Chondrocyte (in vitro differentiated cells): Measurements from ENCODE around the gene KCNH5. TPM values are rescaled to one million over a fixed set of nuclear protein-coding genes. Genes with fewer than 3 reads are reported as not detected.
A peak's percentile ranks its signal among the peaks of the same experiment; 100 is the strongest.

Source experiments
- DNase-seq: peaks from one replicate; pipeline ENCODE4 v3.0.0; 2021; ENCODE audit warnings: mixed read lengths, low spot score
- H3K27ac Mint-ChIP-seq: one replicate; pipeline ENCODE4 v1.8.0; 2021; ENCODE audit warnings: mild to moderate bottlenecking, moderate library complexity, mixed read lengths; ENCODE audit not compliant: unreplicated experiment
- H3K27me3 Mint-ChIP-seq: 2 replicates; pipeline ENCODE4 v1.8.0; 2021; ENCODE audit warnings: low read depth, mixed read lengths
- H3K36me3 Mint-ChIP-seq: 2 replicates; pipeline ENCODE4 v1.8.0; 2021; ENCODE audit warnings: low read depth, mixed read lengths
- H3K4me1 Mint-ChIP-seq: 2 replicates; pipeline ENCODE4 v1.8.0; 2021; ENCODE audit warnings: low read depth, mild to moderate bottlenecking, mixed read lengths
- H3K4me3 Mint-ChIP-seq: one replicate; pipeline ENCODE4 v1.8.0; 2021; ENCODE audit warnings: mild to moderate bottlenecking, moderate library complexity, mixed read lengths; ENCODE audit not compliant: unreplicated experiment
- H3K9me3 Mint-ChIP-seq: 2 replicates; pipeline ENCODE4 v1.8.0; 2021; ENCODE audit warnings: low read depth, mixed read lengths
- CTCF ChIP-seq: fragments of 200-600 bp; sonication (generic); IDR thresholded peaks from 2 replicates; pipeline ENCODE4 v1.5.0; 2021; ENCODE audit warnings: antibody characterized with exemption, mild to moderate bottlenecking, moderate library complexity
- total RNA-seq: library from RNA; stranded (reverse); gene quantifications from 3 replicates; pipeline ENCODE4 v1.2.1, GENCODE V29; 2021

Gene KCNH5
- total RNA-seq, 1 donor from 2014 or later = not detected

- Mint-ChIP-seq H3K4me1 (peaks cover 8% of the 10 kb centered on the region), H3K27me3 (peaks cover 68% of the 10 kb centered on the region), H3K27ac (no peak overlapping the region), H3K9me3 (no peaks in the 10 kb centered on the region), H3K36me3 (no peaks in the 10 kb centered on the region), H3K4me3 (peak overlapping the region; percentile 60)
- TF ChIP-seq CTCF = peak; percentile 23
- peak; percentile 93 for DNase-seq
These were observed 508 bp upstream of the KCNH5 start for GRCh38 chr14:63045612-63046320.

GRCh38 chr14:63039866-63040265, 5.4 kb downstream of the KCNH5 start:
- Mint-ChIP-seq H3K36me3 (no peaks in the 10 kb centered on the region), H3K27ac (no peak overlapping the region), H3K4me3 (no peak overlapping the region), H3K27me3 (peaks cover 48% of the 10 kb centered on the region), H3K4me1 (no peaks in the 10 kb centered on the region), H3K9me3 (no peaks in the 10 kb centered on the region)
- TF ChIP-seq CTCF = peak; percentile 62
- no peak for DNase-seq

- TF ChIP-seq CTCF = no peak
- DNase-seq = no peak
These were observed 12.6 kb downstream of the KCNH5 start for GRCh38 chr14:63032641-63033040.

GRCh38 chr14:63032076-63032475, 13.2 kb downstream of the KCNH5 start:
- no peaks in the 10 kb centered on the region for H3K36me3 Mint-ChIP-seq
- no peak for DNase-seq
- H3K4me1 Mint-ChIP-seq = no peaks in the 10 kb centered on the region
- no peaks in the 10 kb centered on the region for H3K9me3 Mint-ChIP-seq
- no peak for TF ChIP-seq CTCF
- H3K27ac Mint-ChIP-seq = no peak overlapping the region
- H3K27me3 Mint-ChIP-seq = peaks cover 21% of the 10 kb centered on the region
- no peak overlapping the region for H3K4me3 Mint-ChIP-seq

More at GRCh38 chr14:63032641-63033040, 12.6 kb downstream of the KCNH5 start:
- Mint-ChIP-seq H3K9me3 (no peaks in the 10 kb centered on the region), H3K36me3 (no peaks in the 10 kb centered on the region), H3K27me3 (peaks cover 27% of the 10 kb centered on the region), H3K4me1 (no peaks in the 10 kb centered on the region), H3K27ac (no peak overlapping the region), H3K4me3 (no peak overlapping the region)

- no peaks in the 10 kb centered on the region for H3K9me3 Mint-ChIP-seq
- H3K27me3 Mint-ChIP-seq = peaks cover 27% of the 10 kb centered on the region
- no peak for DNase-seq
- no peak overlapping the region for H3K27ac Mint-ChIP-seq
- no peak overlapping the region for H3K4me3 Mint-ChIP-seq
- no peak for TF ChIP-seq CTCF
- H3K36me3 Mint-ChIP-seq = no peaks in the 10 kb centered on the region
- no peaks in the 10 kb centered on the region for H3K4me1 Mint-ChIP-seq
These were observed 15.1 kb downstream of the KCNH5 start for GRCh38 chr14:63030113-63030512.
